AG08395 (cell line): ENCODE results near the gene C3.
A peak's percentile ranks its signal among the peaks of the same experiment; 100 is the strongest.
"Not testable (repeated sequence)": the region's sequence is repeated elsewhere in the genome, so short reads cannot be mapped to it uniquely, and the experiment has no call there.

ENCODE experiments used
- DNase-seq: peaks from one replicate; pipeline ENCODE4 v3.0.0; 2012; ENCODE audit warnings: mixed read lengths, low spot score

Gene C3

DNA sequence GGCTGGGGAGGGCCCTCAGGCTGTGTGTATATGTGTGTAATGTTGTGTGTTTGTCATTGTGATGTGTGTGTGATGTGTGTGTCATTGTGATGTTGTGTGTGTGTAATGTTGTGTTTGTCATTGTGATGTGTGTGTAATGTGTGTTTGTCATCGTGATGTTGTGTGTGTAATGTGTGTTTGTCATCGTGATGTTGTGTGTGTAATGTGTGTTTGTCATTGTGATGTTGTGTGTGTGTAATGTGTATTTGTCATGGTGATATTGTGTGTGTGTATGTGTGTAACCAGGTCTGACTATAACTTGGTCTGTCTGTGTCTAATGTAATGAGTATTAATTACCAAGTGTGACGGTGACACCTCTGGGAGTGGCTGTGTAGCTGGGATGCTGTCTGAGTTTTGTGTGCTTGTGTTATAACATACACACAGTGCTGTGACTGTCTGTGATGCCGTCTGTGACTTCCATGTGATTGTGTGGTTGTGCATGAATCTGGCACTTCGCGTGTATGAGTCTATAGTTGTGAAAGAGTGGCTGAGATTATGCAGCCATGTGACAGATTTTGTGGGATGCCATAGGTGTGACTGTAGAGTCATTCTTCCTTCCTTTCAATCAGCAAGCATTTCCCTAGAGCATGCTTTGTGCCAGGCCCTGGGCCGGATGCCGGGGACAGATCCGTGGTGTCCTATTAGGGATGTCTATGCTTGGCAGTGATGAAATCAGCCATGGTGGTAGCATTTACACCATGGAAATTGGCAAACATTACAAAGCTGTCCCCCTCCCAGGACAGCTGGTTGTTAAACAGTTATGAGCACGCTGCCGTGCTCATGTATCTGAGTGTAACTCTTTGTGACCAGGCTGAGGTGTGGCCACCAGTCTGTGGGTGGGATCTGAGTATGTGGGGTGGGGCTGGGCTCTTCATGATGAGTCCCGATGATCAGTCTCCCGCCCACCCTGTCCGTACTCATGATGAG lies 56.9 kb downstream of the C3 start:
- no peak for DNase-seq

DNA sequence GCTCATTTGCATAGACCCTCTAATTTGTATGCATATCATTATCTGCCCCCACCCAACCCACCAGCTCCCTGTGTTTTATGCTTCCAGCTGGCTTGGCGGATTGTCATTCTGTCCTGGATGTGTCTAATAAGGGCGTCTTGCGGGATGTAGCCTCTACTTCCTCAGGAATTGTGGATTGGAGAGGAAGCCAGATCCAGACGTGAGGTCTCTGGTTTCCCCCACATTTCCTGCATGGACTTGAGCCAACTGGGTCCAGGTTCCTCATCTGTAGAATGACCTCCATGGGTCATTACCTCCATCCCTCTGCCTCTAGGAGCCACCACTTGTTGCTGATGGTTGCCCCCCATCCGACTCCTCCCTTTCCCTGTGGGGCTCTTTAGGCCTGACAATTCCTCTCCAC lies 57.7 kb downstream of the C3 start:
- no peak for DNase-seq

DNA sequence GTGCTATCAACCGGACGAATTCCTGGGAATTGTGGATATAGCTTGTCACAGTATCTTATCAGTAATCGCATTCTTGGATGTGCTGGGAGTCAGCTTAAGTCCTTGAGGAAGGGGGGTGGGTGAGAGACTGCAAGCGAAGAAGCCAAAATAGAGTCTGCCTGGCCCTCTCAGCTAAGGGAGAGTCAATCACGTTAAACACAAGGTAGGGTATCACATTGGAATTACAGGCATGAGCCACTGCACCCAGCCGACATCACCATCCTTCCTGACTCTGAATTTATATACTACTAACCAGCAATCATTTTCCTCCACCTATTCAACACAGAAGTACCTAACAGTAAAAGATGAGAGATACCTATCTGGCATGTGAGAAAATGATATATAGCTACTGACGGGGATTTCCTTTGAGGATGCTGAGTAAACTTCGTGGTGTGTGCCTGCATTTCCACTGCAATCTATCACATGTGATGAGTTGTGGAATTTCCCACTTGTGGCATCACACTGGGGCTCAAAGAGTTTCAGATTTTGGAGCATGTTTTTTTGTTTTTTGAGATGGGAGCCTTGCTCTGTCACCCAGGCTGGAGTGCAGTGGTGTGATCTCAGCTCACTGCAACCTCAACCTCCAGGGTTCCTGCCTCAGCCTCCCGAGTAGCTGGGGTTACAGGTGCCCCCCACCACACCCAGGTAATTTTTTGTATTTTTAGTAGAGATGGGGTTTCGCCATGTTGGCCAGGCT lies 58.8 kb downstream of the C3 start:
- not testable (repeated sequence) for DNase-seq

DNA sequence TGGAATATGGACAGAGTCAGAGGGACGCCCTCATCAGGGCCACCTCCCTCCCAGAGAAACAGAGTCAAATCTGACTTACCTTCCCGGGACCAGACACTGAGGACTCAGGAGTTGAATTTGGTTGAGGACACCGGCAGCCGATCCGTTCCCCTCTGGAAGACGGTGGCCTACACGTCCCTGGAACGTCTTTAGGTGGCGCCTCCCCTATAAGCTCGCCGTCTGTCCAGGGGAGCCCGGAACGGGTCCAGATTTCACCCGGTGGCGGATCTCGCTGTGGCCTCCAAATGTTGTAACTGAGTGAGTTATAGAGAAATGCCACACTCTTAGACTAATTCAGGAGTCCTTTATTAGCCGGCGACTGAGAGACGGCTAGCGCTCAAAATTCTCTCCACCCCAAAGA lies 59.5 kb downstream of the C3 start:
- DNase-seq: peak; percentile 4

DNA sequence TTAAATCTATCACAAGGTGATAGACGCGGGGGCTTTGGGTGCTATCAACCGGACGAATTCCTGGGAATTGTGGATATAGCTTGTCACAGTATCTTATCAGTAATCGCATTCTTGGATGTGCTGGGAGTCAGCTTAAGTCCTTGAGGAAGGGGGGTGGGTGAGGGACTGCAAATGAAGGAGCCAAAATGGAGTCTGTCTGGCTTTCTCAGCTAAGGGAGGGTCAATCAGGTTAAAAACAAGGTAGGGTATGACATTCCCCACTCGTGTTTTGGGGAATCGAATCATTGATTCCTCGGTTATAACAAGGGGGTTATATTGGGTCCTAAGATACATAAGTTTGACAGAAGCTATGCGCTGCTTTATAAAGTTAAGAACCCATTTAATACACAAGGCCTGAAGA lies 64.1 kb downstream of the C3 start:
- not testable (repeated sequence) for DNase-seq

DNA sequence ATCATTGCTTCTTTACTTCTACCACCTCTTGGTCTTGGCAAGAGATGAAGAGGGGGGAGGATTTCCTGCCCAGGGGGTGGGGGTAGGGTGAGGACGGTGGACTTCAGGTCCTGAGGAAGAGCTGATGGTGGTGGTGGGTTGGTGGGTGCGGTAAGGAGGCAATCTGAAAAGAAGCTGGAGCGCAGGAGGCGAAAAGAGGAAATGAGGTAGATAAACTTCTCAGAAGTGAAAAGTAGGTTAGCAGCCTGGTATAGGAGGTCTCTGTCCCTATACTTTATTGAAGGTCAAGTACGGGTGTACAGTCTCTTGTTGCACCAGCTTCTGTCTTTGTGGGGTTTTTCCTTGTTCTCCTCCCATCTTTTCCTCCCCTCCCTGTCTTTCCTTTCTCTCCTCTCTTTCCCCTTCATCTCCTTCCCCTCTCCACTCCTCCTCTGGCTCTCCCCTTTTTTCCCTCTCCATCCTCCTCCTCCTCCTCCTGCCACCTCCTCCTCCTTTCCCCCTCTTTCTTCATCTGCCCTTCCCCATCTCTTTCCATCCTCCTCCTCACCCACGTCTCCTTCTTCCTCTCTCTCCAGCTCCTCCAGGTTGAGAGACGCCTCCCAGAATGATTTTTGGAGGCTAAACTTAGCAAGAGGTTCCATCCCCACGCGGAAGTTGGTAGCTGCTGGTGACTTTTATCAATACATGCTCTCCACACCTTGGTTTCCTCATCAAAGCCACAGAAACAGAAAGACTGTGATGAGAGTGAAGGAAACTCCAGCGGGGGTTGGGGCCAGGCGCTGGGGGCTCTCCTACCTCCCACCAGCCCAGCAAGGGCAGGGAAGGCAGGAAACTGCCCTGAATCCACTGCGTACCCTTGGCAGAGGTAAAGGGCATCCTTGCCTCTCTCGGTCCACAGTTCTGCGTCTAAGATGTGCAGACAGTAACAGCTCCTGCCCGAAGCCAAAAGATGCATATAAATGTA lies 65.8 kb downstream of the C3 start:
- DNase-seq: no peak

DNA sequence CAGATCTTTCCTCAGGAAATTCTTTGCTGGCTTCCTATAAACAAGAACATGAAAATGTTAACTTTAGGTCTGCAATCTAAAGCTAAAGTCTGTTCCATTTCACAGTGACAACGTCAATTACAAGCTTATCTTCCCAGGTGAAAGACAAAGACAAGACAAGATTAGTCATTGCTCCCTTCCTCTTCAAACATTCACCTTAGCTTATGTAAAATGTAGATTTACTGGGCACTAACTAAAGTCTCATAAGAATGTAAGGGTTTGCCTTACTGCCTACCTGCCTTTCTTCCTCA lies 67.7 kb downstream of the C3 start:
- DNase-seq: no peak

DNA sequence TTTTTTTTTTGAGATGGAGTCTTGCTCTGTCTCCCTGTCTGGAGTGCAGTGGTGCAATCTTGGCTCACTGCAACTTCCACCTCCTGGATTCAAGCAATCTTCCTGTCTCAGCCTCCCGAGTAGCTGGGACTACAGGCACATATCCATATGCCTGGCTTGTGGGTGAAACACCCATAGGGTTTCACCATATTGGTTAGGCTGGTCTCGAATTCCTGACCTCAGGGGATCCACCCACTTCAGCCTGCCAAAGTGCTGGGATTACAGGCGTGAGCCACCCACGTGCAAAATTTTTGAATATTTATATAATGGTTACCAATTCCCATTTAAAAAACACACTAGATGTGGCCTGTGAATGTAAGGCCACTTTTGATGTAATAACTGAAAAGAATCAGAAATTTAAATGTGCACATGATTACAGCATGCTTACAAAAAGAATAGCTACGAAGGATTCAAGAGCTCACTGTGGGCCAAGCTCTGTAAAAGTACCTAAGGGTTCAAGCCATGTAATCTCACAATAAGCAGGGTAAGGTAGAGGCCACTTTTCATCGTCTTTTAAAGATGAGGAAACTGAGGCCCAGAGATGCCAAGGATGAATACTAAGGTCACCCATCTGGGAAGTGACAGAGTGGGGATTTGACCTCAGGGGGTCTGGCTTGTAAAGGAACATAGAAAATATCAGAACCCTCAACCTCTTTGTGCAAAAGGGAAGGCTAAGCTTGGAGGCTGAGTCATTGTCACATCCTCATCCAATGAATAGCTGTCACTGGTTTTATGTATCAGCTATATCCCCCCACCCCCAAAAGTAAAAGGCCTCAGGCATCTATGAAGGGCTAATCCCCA lies 68.3 kb downstream of the C3 start:
- DNase-seq: no peak

DNA sequence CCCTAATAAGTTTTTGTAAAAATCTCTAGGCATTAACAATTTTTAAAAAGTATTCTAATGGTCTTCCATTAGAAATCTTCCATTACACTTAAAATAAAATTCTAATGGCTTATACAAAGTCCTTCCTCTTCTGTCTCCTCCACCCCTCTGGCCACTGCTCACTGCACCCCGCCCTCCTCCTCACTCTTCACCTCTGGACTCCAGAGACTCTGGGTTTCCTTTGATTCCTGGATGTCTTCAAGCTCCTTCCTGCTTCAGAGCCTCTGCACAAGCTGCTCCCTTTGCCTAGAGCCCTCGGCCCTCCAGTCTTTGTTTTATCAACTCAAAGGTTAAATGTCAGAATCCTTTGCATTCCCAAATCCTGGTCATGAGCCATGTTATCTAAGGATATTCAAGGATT lies 71.3 kb downstream of the C3 start:
- DNase-seq: no peak

DNA sequence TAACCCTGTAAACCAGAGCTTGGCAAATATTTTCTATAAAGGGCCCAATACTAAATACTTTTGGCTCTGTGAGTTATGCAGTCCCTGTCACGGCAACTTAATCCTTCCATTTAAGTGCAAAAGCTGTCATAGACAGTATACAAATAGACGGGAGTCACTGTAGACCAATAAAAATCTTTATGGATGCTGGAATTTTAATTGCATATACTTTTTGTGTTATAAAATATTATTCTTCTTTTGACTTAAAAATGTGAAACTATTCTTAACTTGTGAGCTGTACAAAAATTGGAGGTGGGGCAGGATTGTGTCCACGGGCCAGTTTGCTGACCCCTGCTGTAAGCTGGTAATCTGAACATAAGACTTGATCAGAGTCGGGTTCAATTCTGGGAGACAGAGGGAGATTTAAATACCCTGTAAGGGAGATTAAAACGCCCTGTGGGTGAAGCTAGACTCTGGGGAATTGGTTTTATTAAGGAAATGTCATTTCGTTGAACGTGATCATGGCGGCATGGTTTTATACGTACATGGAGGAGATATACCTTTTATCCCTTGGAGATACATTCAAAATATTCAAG lies 72.2 kb downstream of the C3 start:
- no peak for DNase-seq

DNA sequence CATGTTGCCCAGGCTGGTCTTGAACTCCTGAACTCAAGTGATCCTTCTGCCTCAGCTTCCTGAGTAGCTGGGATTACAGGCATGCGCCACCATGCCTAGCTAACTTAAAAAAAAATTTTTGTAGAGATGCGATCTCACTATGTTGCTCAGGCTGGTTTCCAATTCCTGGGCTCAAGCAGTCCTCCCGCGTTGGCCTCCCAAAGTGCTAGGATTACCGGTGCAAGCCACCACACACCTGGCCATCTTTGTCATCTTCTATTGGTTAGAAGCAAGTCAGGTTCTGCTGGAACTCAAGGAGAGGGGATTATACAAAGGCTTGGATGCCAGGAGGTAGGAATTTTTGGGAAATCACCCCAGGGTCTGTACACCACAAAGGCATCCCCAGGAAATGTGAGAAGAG lies 75.7 kb downstream of the C3 start:
- no peak for DNase-seq

DNA sequence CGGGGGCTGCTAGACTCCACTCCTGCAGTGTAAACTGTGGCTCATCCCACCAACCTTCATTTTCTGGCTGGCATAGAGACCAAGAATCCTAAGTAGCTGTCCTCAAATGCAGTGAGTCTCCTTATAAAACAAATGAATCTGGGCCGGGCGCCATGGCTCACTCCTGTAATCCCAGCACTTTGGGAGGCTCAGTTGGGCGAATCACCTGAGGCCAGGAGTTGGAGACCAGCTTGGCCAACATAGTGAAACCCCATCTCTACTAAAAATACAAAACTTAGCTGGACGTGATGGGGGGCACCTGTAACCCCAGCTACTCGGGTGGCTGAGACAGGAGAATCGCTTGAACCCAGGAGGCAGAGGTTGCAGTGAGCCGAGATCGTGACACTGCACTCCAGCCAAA lies 80.1 kb downstream of the C3 start:
- not testable (repeated sequence) for DNase-seq

DNA sequence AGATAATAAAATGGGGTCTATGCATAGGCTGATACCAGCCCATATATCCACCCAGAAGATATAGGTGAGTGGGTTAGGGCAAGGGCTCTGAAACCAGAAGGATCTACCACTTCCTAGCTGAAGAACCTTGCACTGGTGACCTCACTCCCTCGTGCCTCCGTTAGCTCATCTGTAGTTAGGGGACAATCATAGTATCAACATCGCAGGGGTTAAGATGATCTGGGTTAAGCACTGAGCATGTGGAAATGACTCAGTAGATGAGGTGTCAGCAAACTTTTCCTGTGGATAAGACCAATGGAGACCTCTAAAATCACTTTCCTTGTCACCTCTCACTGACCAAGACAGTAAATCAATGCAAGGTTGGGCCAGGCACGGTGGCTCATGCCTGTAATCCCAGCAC lies 81.0 kb downstream of the C3 start:
- DNase-seq: peak; percentile 9

DNA sequence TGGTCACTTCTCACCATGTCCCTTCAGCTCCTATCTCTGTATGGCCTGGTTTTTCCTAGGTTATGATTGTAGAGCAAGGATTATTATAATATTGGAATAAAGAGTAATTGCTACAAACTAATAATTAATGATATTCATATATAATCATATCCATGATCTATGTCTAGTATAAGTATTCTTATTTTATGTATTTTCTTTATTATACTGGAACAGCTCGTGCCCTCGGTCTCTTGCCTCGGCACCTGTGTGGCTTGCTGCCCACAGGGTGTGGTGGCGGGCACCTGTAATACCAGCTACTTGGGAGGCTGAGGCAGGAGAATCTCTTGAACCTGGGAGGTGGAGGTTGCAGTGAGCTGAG lies 87.0 kb downstream of the C3 start:
- DNase-seq: not testable (repeated sequence)

DNA sequence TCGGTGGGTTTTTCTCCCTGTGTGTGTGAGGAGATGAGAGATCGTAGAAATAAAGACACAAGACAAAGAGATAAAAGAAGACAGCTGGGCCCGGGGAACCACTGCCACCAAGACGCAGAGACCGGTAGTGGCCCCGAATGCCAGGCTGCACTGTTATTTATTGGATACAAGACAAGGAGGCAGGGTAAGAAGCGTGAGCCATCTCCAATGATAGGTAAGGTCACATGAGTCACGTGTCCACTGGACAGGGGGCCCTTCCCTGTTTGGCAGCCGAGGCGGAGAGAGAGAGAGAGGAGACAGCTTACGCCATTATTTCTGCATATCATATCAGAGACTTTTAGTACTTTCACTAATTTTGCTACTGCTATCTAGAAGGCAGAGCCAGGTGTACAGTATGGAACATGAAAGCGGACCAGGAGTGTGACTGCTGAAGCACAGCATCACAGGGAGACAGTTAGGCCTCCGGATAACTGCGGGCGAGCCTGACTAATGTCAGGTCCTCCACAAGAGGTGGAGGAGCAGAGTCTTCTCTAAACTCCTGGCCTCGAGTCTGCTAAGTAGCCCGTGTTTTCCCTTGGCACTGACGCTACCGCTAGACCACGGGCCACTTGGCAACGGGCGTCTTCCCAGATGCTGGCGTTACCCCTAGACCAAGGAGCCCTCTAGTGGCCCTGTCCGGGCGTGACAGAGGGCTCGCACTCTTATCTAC lies 87.5 kb downstream of the C3 start:
- DNase-seq: peak; percentile 18

DNA sequence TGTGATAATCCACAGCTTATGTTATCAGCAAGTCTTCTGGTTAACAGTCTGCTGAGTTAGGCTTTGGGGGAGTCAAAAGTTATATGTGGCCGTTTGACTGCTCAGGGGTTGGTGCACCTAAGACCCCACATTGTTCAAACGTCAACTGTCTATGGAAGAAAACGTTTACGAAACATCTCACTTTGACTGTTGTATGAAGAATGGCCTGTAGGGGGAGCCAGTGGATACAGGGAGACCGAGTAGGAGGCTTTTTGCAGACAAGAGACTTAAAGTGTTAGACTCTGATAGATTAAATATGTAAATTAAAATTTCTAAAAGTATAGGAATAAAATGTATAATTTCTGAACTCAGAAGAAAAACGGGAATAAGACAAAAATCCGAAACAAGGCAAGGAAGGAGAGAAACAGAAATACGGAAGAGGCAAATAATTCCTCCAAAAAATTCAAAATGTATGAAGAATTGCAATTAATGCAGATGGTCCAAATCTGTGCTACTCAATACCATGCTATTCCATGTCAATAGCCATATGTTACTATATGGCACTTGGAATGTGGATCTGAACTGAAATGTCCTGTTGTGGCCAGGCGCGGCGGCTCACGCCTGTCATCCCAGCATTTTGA lies 88.3 kb downstream of the C3 start:
- DNase-seq: peak; percentile 64
